Inflammatory macrophage (primary cell): ENCODE data around the gene CHRNB2.

ENCODE experiments used
- DNase-seq, 2 donors: peaks; one replicate each; pipeline ENCODE4 v3.0.0-alpha.2; 2020 to 2022

Gene CHRNB2

DNA sequence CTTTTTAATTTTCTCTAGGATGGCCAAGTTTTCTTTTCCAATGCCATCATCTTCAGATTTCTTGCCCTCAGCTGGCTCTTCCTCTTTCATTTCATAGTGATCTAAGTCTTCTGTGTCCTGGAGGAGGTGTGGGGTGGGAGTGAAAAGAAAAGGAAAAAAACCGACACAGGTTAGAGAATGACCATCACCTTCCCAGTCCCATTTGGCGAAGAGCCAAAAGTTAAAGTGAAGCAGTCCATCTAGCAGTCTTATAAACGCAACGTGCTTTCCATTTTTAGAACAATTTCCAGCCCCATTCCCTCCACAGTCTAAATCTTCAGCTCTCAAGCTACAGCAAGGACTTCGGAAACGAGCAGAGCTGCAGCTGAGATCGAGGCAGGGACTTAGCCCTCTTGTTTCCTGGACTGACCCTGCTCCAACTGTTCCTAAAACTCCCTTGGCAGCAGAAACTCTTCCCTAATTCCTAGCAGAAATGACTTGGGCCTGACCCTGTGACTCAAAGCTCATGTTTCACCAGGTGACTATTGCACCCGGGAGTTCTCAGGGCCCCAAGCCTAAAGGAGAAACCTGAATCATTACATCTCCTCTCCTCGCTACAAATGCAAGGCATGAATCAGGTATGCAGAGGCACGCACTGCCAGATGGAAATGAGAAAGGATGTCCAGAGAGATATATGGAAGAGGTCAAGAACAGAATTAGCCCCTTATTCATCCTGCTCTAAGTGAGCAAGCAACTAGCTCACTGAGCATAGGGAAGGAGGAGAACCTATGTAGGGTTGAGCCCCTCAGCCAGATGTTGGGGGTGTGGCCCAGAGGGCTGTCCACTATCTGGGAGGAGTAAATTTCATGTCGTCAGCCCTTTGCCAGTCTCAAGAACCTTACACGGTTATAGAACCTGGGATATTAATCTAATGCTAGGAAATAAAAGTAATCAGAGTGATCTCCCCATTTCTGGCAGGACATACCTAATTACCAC, 14.2 kb upstream of the CHRNB2 start:
- no peak for DNase-seq

DNA sequence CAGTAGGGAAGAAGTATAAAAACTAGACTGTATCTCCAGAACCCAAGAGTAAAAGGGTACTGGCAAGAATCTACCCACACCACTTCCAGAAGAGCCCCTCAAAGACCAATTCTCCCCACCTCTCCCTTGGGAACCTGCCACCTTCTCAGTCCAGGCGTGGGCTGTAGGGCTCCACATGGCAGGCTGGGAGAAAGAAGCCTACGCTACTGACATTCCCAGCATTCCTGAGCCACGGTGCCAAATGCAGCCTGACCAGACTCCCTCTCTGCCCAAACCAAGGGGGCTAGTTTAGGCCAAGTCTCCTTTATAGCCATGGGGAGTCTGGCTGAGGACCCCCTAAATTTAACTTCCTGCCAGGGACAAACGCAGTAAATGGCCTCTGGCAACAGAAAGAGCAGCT, 11.2 kb upstream of the CHRNB2 start:
- no peak for DNase-seq

DNA sequence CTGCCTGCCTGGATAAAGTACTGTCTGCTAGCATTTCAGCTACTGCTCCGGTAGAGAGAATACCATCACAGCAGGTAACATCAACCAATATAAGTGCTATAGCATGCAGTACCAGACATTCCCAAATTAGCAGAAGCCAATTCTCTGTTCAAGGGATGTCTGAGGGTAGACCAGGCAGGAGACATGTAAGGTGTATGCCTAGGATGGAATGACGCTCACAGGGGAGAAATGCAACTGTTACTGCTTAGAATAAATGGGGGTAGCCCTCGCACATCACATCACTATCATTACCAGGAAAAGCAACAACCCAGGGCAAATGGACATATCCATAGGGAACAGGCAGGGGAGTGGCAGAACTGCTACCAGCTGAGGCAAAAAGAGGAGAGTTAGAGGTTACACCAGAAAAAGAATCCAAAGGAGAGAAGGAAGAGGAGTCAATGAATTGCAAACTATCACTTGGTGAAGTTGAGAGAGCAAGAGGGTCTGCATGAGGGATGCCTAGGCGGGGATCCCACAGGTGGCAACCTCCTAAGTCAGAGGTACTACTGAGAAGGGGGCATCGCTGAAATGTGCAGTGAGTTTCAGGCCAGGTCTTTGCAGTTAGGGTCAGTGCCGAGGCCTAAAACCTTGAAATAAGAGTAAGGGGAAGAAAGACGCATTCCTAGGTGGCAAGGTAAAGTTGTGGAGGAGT, 10.2 kb upstream of the CHRNB2 start:
- DNase-seq: no peak

DNA sequence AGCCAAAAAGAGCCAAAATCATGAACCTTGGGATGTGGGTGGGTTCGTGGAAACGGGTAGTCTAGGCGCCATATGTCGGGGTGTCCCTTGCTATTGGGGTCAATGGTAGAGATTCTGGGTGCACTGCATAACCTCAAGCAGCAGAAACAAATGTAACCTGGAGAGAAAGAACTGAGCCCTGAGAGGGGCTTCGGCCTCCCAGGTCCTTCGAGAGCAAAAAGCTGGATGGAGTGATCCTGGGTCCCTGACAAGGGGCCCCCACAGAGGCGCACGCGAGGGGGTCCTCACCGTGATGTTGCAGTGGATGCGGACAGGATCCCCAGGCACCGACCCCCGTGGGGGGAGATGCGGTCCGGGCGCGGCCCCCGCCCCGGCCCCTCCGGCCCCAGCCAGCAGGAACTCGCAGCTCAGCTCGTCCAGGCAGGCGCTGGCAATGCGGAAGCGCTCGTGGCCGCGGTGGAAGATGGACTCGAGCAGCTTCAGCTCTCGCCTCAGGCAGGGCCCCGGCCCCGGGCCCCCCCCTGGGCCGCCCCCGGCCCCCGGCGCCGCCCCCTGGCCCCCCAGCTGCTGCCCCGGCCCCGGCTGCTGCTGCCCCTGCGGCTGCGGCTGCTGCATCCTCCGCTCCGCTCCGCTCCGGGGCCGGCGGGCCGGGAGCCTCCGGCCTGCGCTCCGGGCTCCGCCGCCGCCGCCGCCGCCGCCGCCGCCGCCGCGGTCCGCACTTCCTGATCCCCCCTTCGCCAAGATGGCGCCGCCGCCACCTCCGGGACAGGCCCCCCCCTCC, 9.4 kb upstream of the CHRNB2 start, which contains the start of gene UBE2Q1:
Gene UBE2Q1, minus strand, starts transcription at position 724 of the 781 bp plus-strand sequence. Its CDS starts 109 bp downstream, at position 615.
- DNase-seq: peak; percentile 43 to 68

- peak; percentile 99 for DNase-seq
These were observed 8.7 kb upstream of the CHRNB2 start for GRCh38 chr1:154558720-154559465.

- peak; percentile 83 to 90 for DNase-seq
These were observed 8.0 kb upstream of the CHRNB2 start for GRCh38 chr1:154559466-154560044.

- DNase-seq: no peak
These were observed 1.7 kb upstream of the CHRNB2 start for GRCh38 chr1:154565876-154566275.

DNA sequence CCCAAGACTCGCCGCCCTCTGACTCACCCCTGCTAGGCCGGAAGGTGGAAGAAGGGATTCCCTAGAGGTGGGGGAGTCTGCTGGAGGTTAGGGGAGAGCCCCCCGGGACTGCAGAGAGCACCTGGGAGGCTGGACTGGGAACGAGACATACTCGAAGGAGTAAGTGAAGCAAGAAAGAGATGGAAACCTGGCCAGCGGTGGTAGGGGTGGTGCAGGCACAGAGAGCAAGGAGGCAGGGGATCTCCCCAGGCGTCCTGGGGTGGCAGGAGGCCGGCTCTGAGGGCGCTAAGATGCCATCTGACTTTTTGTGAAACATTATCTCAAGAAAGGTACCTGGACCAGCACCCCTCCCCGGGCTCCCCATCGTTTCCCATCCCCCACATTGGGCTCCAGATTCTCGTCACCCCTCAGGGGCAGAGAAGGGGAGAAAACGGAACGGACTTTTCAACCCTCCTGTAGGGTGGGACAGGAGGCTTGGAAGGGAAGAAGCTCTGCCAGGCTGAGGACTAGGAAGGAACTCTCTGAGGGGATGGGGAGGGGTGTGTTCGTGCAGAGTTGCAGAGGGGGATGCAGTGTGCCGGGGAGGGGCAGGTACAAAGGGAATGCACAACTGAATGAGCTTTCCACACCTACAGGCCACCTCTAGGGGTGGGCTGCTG, 708 bp downstream of the CHRNB2 start:
- DNase-seq: no peak

- DNase-seq: no peak
These were observed 3.8 kb downstream of the CHRNB2 start for GRCh38 chr1:154571244-154571963.

DNA sequence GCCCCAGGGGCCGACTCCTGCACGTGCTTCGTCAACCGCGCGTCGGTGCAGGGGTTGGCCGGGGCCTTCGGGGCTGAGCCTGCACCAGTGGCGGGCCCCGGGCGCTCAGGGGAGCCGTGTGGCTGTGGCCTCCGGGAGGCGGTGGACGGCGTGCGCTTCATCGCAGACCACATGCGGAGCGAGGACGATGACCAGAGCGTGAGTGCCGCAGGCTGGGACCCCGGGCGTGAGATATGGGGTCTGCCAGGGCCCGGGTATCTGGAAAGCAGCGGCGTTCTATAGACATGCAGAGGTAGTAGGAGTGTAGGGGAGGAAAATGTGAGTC, 4.3 kb downstream of the CHRNB2 start:
- DNase-seq: no peak

- no peak for DNase-seq
These were observed 5.0 kb downstream of the CHRNB2 start for GRCh38 chr1:154572468-154573167.

GRCh38 chr1:154573168-154573510, 5.6 kb downstream of the CHRNB2 start:
- DNase-seq: no peak

GRCh38 chr1:154574716-154575115, 7.1 kb downstream of the CHRNB2 start:
- DNase-seq: no peak

- DNase-seq: no peak
These were observed 7.8 kb downstream of the CHRNB2 start for GRCh38 chr1:154575147-154575927.

DNA sequence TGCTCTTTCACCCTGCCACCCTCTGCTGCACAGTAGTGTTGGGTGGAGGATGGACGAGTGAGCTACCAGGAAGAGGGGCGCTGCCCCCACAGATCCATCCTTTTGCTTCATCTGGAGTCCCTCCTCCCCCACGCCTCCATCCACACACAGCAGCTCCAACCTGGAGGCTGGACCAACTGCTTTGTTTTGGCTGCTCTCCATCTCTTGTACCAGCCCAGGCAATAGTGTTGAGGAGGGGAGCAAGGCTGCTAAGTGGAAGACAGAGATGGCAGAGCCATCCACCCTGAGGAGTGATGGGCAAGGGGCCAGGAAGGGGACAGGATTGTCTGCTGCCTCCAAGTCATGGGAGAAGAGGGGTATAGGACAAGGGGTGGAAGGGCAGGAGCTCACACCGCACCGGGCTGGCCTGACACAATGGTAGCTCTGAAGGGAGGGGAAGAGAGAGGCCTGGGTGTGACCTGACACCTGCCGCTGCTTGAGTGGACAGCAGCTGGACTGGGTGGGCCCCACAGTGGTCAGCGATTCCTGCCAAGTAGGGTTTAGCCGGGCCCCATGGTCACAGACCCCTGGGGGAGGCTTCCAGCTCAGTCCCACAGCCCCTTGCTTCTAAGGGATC, 8.5 kb downstream of the CHRNB2 start:
- DNase-seq: no peak

DNA sequence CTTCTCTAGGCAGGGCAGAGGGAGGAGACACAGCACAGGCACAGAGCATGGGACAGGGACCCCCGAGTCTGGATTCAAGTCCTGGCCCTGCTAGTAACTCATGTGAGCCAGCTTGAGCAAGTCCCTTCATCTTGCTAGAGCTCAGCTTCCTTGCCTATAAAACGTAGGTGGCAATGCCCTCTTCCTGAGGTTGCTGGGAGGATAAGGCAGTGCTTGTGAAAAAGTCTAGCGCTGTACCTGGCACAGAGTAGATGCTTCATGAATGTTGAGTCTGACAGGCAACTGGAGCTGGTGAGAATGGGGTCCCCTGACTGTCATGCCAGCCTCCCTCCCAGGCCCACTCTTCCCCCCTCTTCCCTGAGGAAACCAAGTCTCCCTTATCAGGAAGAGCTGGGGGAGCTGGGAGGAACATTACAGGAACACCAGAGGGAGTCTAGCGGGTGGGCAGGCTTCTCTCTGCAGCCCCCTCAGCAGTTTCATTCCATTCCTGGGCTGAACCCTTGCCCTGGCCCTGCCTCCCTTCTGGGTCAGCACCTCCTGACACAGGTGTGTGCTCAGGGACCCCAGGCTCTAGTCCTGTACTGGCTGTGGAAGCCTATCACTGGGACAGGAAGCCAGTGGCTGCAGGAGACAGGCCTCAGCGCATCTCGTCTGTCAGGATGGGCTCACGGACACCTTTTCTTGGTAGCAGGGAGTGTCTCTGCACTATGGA, 9.9 kb downstream of the CHRNB2 start:
- no peak for DNase-seq

- DNase-seq: no peak
These were observed 10.5 kb downstream of the CHRNB2 start for GRCh38 chr1:154578058-154578418.

GRCh38 chr1:154579374-154579773, 11.8 kb downstream of the CHRNB2 start:
- DNase-seq: no peak
